ENCODE measurements around the gene EMX2. TPM values are rescaled to one million over a fixed set of nuclear protein-coding genes. Genes with fewer than 3 reads are reported as not detected.

Gene EMX2
- total RNA-seq, 1 donor from 2014 or later, result 22.7 TPM

DNA sequence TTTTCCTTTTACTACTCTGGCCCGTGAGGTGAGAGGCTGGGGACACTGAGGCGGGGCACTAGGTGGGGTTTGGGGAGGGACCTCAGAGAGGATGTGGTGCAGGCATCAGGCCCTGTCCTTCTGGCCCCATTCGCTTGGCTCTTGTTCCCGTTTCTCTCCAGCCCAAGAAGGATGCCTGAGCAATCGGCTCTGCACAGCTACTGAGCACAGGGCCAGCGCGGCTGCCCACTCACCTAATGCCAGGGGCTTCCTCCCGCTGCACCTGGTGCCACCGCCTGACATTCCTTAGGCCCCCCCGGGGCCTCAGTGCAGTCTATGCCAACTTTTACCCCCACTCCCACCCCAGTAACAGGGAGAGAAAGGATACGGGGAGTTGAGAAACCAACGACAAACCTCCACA lies 12.5 kb downstream of the EMX2 start:
- Histone ChIP-seq H3K27me3 (peaks cover 79% of the 10 kb centered on the region), H3K27ac (no peak overlapping the region), H3K9ac (no peak overlapping the region), H3K4me3 (no peak overlapping the region), H3K4me2 (no peak overlapping the region), H3K36me3 (no peaks in the 10 kb centered on the region), H3F3A (ENCODE audit: low read depth) (peaks cover 30% of the 10 kb centered on the region), H2AFZ (replicated peaks) (no peak overlapping the region), H3K9me3 (ENCODE audit: low read depth) (no peaks in the 10 kb centered on the region), H4K20me1 (ENCODE audit: low read depth) (peaks cover 36% of the 10 kb centered on the region), H3K4me1 (peaks cover 40% of the 10 kb centered on the region), H3K79me2 (ENCODE audit: low read depth) (no peaks in the 10 kb centered on the region)
- H3K36me3 Mint-ChIP-seq, result no peaks in the 10 kb centered on the region
- no peaks in the 10 kb centered on the region for H3K9me3 Mint-ChIP-seq
- no peak for TF ChIP-seq EZH2 (IDR thresholded peaks at IDR 0.05)
- TF ChIP-seq, protein P1, sequence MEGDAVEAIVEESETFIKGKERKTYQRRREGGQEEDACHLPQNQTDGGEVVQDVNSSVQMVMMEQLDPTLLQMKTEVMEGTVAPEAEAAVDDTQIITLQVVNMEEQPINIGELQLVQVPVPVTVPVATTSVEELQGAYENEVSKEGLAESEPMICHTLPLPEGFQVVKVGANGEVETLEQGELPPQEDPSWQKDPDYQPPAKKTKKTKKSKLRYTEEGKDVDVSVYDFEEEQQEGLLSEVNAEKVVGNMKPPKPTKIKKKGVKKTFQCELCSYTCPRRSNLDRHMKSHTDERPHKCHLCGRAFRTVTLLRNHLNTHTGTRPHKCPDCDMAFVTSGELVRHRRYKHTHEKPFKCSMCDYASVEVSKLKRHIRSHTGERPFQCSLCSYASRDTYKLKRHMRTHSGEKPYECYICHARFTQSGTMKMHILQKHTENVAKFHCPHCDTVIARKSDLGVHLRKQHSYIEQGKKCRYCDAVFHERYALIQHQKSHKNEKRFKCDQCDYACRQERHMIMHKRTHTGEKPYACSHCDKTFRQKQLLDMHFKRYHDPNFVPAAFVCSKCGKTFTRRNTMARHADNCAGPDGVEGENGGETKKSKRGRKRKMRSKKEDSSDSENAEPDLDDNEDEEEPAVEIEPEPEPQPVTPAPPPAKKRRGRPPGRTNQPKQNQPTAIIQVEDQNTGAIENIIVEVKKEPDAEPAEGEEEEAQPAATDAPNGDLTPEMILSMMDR (IDR thresholded peaks at IDR 0.05), result no peak
- TF ChIP-seq EZH2phosphoT487 (IDR thresholded peaks at IDR 0.05), result no peak
- H3K27me3 Mint-ChIP-seq (ENCODE audit: insufficient read depth, low read depth), result peaks cover 41% of the 10 kb centered on the region
- no peak overlapping the region for H3K4me3 Mint-ChIP-seq
- DNase-seq (ENCODE audit: low spot score), result no peak
- peaks cover 40% of the 10 kb centered on the region for H3K4me1 Mint-ChIP-seq
- no peak overlapping the region for H3K27ac Mint-ChIP-seq

DNA sequence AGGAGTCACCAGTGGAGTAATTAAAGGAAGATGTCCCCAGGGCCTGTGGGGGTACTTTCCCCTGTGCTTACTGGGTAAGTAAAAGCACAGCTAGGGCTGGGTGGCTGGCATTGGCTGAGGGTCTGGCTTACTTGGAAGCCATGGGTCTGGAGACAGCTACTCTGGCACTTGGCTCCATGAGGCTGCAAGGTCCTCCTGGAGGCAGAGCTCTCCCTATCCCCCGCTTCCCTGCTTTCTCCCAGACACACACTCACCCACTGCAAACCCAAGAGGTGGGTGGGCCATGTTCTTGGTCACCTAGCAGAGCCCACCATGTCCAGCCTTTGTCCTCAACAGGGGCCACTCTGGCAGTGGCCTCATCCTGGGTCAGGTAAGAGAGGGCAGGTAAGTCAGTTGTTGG lies 13.3 kb downstream of the EMX2 start:
- Histone ChIP-seq H3K27me3 (peaks cover 71% of the 10 kb centered on the region), H3K27ac (no peak overlapping the region), H3K36me3 (no peaks in the 10 kb centered on the region), H4K20me1 (ENCODE audit: low read depth) (peaks cover 28% of the 10 kb centered on the region), H3K4me3 (no peak overlapping the region), H2AFZ (replicated peaks) (no peak overlapping the region), H3F3A (ENCODE audit: low read depth) (peaks cover 21% of the 10 kb centered on the region), H3K9me3 (ENCODE audit: low read depth) (no peaks in the 10 kb centered on the region), H3K79me2 (ENCODE audit: low read depth) (no peaks in the 10 kb centered on the region), H3K4me2 (no peak overlapping the region), H3K9ac (no peak overlapping the region), H3K4me1 (peaks cover 32% of the 10 kb centered on the region)
- Mint-ChIP-seq H3K9me3 (no peaks in the 10 kb centered on the region), H3K27me3 (ENCODE audit: insufficient read depth, low read depth) (peaks cover 32% of the 10 kb centered on the region), H3K4me1 (peaks cover 32% of the 10 kb centered on the region), H3K36me3 (no peaks in the 10 kb centered on the region), H3K4me3 (no peak overlapping the region), H3K27ac (no peak overlapping the region)
- DNase-seq (ENCODE audit: low spot score), result no peak
- TF ChIP-seq EZH2 (IDR thresholded peaks at IDR 0.05), result no peak
- TF ChIP-seq, protein P1 (IDR thresholded peaks at IDR 0.05), result no peak
- no peak for TF ChIP-seq EZH2phosphoT487 (IDR thresholded peaks at IDR 0.05)

DNA sequence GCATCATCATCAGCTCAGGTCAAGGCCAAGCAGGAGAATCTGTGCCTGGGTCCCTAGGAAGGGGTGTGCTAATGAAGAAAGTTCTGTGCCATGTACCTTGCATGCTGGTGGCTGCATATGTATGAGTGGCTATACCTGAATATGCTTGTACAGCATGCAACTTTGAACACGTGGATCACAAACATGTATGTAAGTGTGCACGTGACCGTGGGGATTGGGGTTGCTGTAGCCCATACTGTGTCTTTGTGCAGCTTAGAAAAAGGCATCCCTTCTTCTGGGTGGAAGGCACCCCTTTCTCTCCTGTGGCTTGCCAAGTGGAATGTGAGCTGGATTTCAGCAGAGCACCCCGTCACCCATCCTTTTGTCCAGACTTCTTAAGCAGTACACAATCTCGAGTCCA lies 13.8 kb downstream of the EMX2 start:
- Histone ChIP-seq H3K27ac (no peak overlapping the region), H2AFZ (replicated peaks) (no peak overlapping the region), H3K4me2 (no peak overlapping the region), H4K20me1 (ENCODE audit: low read depth) (peaks cover 25% of the 10 kb centered on the region), H3K79me2 (ENCODE audit: low read depth) (no peaks in the 10 kb centered on the region), H3K4me3 (no peak overlapping the region), H3K4me1 (peaks cover 29% of the 10 kb centered on the region), H3K9ac (no peak overlapping the region), H3K27me3 (peaks cover 66% of the 10 kb centered on the region), H3F3A (ENCODE audit: low read depth) (peaks cover 16% of the 10 kb centered on the region), H3K36me3 (no peaks in the 10 kb centered on the region), H3K9me3 (ENCODE audit: low read depth) (no peaks in the 10 kb centered on the region)
- Mint-ChIP-seq H3K36me3 (no peaks in the 10 kb centered on the region), H3K9me3 (no peaks in the 10 kb centered on the region), H3K27ac (no peak overlapping the region), H3K4me3 (no peak overlapping the region), H3K27me3 (ENCODE audit: insufficient read depth, low read depth) (peaks cover 27% of the 10 kb centered on the region), H3K4me1 (peaks cover 27% of the 10 kb centered on the region)
- DNase-seq (ENCODE audit: low spot score), result no peak
- TF ChIP-seq EZH2phosphoT487 (IDR thresholded peaks at IDR 0.05) (no peak), EZH2 (IDR thresholded peaks at IDR 0.05) (no peak)
- TF ChIP-seq, protein P1 (IDR thresholded peaks at IDR 0.05), result no peak

Measured in neural progenitor cell (in vitro differentiated cells).